ENCODE results near the gene NELL1. TPM values are rescaled to one million over a fixed set of nuclear protein-coding genes. Genes with fewer than 3 reads are reported as not detected.
"Not testable (repeated sequence)": the region's sequence is repeated elsewhere in the genome, so short reads cannot be mapped to it uniquely, and the experiment has no call there.

Gene NELL1
- total and polyA plus RNA-seq, 2 experiments from 2014 or later = 8.9 to 20.1 TPM

GRCh38 chr11:21260101-21260500, 590.7 kb downstream of the NELL1 start:
- H3K27ac ChIP-seq = no peak overlapping the region
- no peak overlapping the region for H3K4me2 ChIP-seq
- no peaks in the 10 kb centered on the region for H3K9me2 ChIP-seq (replicated peaks; ENCODE audit: insufficient read depth)
- H3K36me3 ChIP-seq (replicated peaks; ENCODE audit: insufficient read depth, low read depth) = no peaks in the 10 kb centered on the region
- no peak for DNase-seq (ENCODE audit: low spot score)
- no peaks in the 10 kb centered on the region for H3K27me3 ChIP-seq
- H2AFZ ChIP-seq = no peak overlapping the region
- H3K4me1 ChIP-seq (ENCODE audit: insufficient read depth) = no peaks in the 10 kb centered on the region
- TF ChIP-seq EZH2 (IDR thresholded peaks at IDR 0.05; ENCODE audit: borderline replicate concordance) = no peak
- TF ChIP-seq EZH2phosphoT487 (IDR thresholded peaks at IDR 0.05; ENCODE audit: low read depth, severe bottlenecking, unreplicated experiment) = no peak
- no peak for TF ChIP-seq CTCF (IDR thresholded peaks at IDR 0.05; ENCODE audit: poor library complexity)
- H4K20me1 ChIP-seq (ENCODE audit: insufficient read depth, poor library complexity, severe bottlenecking) = no peaks in the 10 kb centered on the region
- H3K4me3 ChIP-seq = no peak overlapping the region
- no peaks in the 10 kb centered on the region for H3K79me2 ChIP-seq
- H3K9me3 ChIP-seq (ENCODE audit: low read depth) = no peaks in the 10 kb centered on the region

- no peak overlapping the region for H3K4me3 ChIP-seq
- H3K4me2 ChIP-seq = no peak overlapping the region
- 66% methylated on average over 4 of the region's 4 CpGs for WGBS (ENCODE audit: low lambda C conversion rate, missing lambda C conversion rate)
- no peak overlapping the region for H3K27ac ChIP-seq
- H4K20me1 ChIP-seq (ENCODE audit: insufficient read depth, poor library complexity, severe bottlenecking) = no peaks in the 10 kb centered on the region
- no peaks in the 10 kb centered on the region for H3K79me2 ChIP-seq
- H3K9me2 ChIP-seq (replicated peaks; ENCODE audit: insufficient read depth) = no peaks in the 10 kb centered on the region
- no peak for DNase-seq (ENCODE audit: low spot score)
- no peaks in the 10 kb centered on the region for H3K36me3 ChIP-seq (replicated peaks; ENCODE audit: insufficient read depth, low read depth)
- no peaks in the 10 kb centered on the region for H3K4me1 ChIP-seq (ENCODE audit: insufficient read depth)
- H2AFZ ChIP-seq = no peak overlapping the region
- H3K27me3 ChIP-seq = no peaks in the 10 kb centered on the region
- no peaks in the 10 kb centered on the region for H3K9me3 ChIP-seq (ENCODE audit: low read depth)
- TF ChIP-seq EZH2phosphoT487 (IDR thresholded peaks at IDR 0.05; ENCODE audit: low read depth, severe bottlenecking, unreplicated experiment) = no peak
- no peak for TF ChIP-seq EZH2 (IDR thresholded peaks at IDR 0.05; ENCODE audit: borderline replicate concordance)
- TF ChIP-seq CTCF (IDR thresholded peaks at IDR 0.05; ENCODE audit: poor library complexity) = no peak
These were observed 593.6 kb downstream of the NELL1 start for GRCh38 chr11:21262992-21263391.

- Histone ChIP-seq H3K79me2 (no peaks in the 10 kb centered on the region), H3K4me1 (ENCODE audit: insufficient read depth) (no peaks in the 10 kb centered on the region), H4K20me1 (ENCODE audit: insufficient read depth, poor library complexity, severe bottlenecking) (no peaks in the 10 kb centered on the region), H3K9me2 (replicated peaks; ENCODE audit: insufficient read depth) (no peaks in the 10 kb centered on the region), H2AFZ (no peak overlapping the region), H3K27me3 (no peaks in the 10 kb centered on the region), H3K9me3 (ENCODE audit: low read depth) (no peaks in the 10 kb centered on the region), H3K27ac (no peak overlapping the region), H3K4me2 (no peak overlapping the region), H3K36me3 (replicated peaks; ENCODE audit: insufficient read depth, low read depth) (no peaks in the 10 kb centered on the region), H3K4me3 (no peak overlapping the region)
- WGBS (ENCODE audit: low lambda C conversion rate, missing lambda C conversion rate) = 57% methylated on average over 1 of the region's 1 CpG
- DNase-seq (ENCODE audit: low spot score) = no peak
- no peak for TF ChIP-seq EZH2 (IDR thresholded peaks at IDR 0.05; ENCODE audit: borderline replicate concordance)
- TF ChIP-seq EZH2phosphoT487 (IDR thresholded peaks at IDR 0.05; ENCODE audit: low read depth, severe bottlenecking, unreplicated experiment) = no peak
- no peak for TF ChIP-seq CTCF (IDR thresholded peaks at IDR 0.05; ENCODE audit: poor library complexity)
These were observed 594.7 kb downstream of the NELL1 start for GRCh38 chr11:21264125-21264524.

- Histone ChIP-seq H3K36me3 (replicated peaks; ENCODE audit: insufficient read depth, low read depth) (no peaks in the 10 kb centered on the region), H2AFZ (no peak overlapping the region), H3K4me2 (no peak overlapping the region), H3K9me2 (replicated peaks; ENCODE audit: insufficient read depth) (no peaks in the 10 kb centered on the region), H3K9me3 (ENCODE audit: low read depth) (no peaks in the 10 kb centered on the region), H3K27ac (no peak overlapping the region), H3K4me1 (ENCODE audit: insufficient read depth) (no peaks in the 10 kb centered on the region), H3K79me2 (no peaks in the 10 kb centered on the region), H3K4me3 (no peak overlapping the region), H4K20me1 (ENCODE audit: insufficient read depth, poor library complexity, severe bottlenecking) (no peaks in the 10 kb centered on the region), H3K27me3 (no peaks in the 10 kb centered on the region)
- WGBS (ENCODE audit: low lambda C conversion rate, missing lambda C conversion rate) = 56% methylated on average over 2 of the region's 2 CpGs
- TF ChIP-seq CTCF (IDR thresholded peaks at IDR 0.05; ENCODE audit: poor library complexity) (no peak), EZH2 (IDR thresholded peaks at IDR 0.05; ENCODE audit: borderline replicate concordance) (no peak)
- DNase-seq (ENCODE audit: low spot score) = no peak
These were observed 598.6 kb downstream of the NELL1 start for GRCh38 chr11:21268036-21268435.

GRCh38 chr11:21272139-21272538, 602.8 kb downstream of the NELL1 start:
- not testable (repeated sequence) for H4K20me1 ChIP-seq (ENCODE audit: insufficient read depth, poor library complexity, severe bottlenecking); H3K4me1 ChIP-seq (ENCODE audit: insufficient read depth); H3K36me3 ChIP-seq (replicated peaks; ENCODE audit: insufficient read depth, low read depth); H3K27me3 ChIP-seq; H3K27ac ChIP-seq; H3K79me2 ChIP-seq; H2AFZ ChIP-seq; H3K4me2 ChIP-seq; H3K9me3 ChIP-seq (ENCODE audit: low read depth); H3K9me2 ChIP-seq (replicated peaks; ENCODE audit: insufficient read depth); DNase-seq (ENCODE audit: low spot score); H3K4me3 ChIP-seq
- WGBS (ENCODE audit: low lambda C conversion rate, missing lambda C conversion rate) = 78% methylated on average over 6 of the region's 6 CpGs

All from hepatocyte (in vitro differentiated cells).